ENCODE measurements around the gene DSG4.

DSG4 gene

DNA sequence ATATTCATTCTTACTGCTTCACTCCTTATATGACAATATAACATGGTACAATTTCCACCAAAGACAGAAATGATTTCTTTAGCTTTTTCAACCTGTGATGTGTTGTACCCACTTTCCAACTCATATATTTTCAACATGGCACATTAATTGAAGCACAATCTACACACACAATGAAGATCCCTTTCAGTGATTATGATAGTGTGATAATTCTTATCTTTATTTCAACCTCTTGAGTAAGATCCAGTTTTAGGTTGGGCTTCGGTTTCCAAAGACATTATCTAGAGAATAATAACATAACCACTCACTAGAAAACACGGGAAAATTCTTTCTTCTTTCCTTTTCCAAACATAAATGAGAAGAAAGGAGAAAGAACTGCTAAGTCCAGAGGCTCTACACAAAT, 67.6 kb downstream of the DSG4 start:
- DNase-seq (ENCODE audit: low read depth in 2 of 2, low spot score in 1 of 2): no peak

DNA sequence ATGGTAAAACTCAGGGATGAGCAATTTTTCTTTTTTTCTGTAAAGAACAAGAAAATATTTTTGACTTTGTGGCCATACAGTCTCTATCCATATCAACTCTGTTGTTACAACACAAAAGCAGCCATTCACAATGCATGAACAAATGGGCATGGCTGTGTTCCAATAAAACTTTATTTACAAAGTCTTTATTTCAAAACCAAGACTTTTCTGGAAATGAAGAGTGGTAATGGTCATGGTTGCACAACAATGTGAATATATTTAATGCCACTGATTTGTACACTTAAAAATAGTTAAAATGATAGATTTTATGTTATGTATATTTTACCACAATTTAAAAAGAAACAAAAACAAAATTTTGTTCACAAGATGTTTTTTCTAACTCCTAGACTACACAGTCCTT, 69.3 kb downstream of the DSG4 start:
- no peak for DNase-seq (ENCODE audit: low read depth in 2 of 2, low spot score in 1 of 2)

- DNase-seq (ENCODE audit: low read depth in 2 of 2, low spot score in 1 of 2): no peak
Observed at GRCh38 chr18:31446854-31447253, 70.3 kb downstream of the DSG4 start.

GRCh38 chr18:31447530-31448191, 71.1 kb downstream of the DSG4 start, which contains the start of gene DSG3:
Gene DSG3, plus strand, starts transcription at chr18:31447741. Its CDS starts 137 bp downstream, at chr18:31447878.
- no peak for DNase-seq (ENCODE audit: low read depth in 2 of 2, low spot score in 1 of 2)

GRCh38 chr18:31450409-31450808, 73.8 kb downstream of the DSG4 start:
- no peak for DNase-seq (ENCODE audit: low read depth in 2 of 2, low spot score in 1 of 2)

DNA sequence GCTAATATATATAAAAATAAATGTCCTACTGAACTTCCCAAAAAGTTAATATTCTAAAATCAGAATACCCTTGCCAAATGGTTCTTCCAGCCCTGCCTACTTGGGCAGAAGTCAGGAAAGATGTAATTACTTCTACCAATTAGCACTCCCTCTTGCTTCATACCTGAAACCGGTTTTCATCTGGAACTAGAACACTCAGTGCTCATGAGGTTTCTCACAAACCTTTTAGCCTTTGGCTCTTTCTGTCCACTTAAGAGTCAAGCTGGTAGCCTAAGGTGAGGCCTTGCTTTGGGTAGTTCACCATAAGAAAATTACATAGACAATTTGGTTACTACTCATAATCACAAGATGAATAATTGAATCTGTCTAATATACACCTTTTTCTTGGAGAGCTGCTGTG, 75.0 kb downstream of the DSG4 start:
- no peak for DNase-seq (ENCODE audit: low read depth in 2 of 2, low spot score in 1 of 2)

DNA sequence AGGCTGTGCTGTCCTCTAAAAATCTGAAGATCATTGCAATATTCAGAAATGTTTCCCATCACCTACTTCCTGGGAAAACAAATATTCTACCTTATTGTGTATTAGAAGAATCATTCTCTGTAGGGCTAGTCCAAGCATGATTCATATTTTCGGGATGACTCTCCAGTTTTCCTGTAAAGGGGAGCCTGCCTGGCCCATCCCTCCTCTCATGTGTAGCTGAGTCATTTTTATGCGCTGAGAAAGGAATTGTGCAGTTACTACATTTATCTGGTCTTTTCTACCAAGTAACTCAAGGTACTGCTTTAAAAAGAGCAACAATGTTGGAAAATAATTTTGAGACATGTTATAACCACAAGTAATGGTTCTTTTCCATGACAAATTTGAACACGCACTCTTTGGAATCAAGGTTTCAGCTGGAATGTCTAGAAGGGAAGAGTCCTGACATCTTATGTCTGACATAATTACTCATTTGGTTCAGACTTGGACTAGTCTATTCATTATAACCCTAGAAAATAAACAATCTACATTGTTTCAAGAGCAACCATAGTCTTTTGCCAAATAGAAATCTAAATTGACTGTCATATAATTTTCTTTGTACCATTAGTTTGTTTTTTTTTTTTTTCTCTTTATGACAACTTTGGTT, 77.6 kb downstream of the DSG4 start:
- DNase-seq (ENCODE audit: low read depth in 2 of 2, low spot score in 1 of 2): no peak
